GM19468 (cell line): ENCODE results near the gene FHAD1.
"Not testable (repeated sequence)": the region's sequence is repeated elsewhere in the genome, so short reads cannot be mapped to it uniquely, and the experiment has no call there.

ENCODE experiments used
- ATAC-seq: cut with Tn5 transposase; IDR thresholded peaks from one replicate; pipeline ENCODE4 v1.9.1; 2021; ENCODE audit warnings: mild to moderate bottlenecking, moderate library complexity, moderate number of reproducible peaks; ENCODE audit not compliant: unreplicated experiment; ENCODE audit errors: extremely low read depth

FHAD1 gene

GRCh38 chr1:15425958-15426357 is 178.9 kb downstream of the FHAD1 start:
- no peak for ATAC-seq

GRCh38 chr1:15426492-15427279 is 179.7 kb downstream of the FHAD1 start:
- no peak for ATAC-seq

GRCh38 chr1:15427280-15427666 is 180.2 kb downstream of the FHAD1 start:
- ATAC-seq: no peak

- ATAC-seq: not testable (repeated sequence)
These were observed 181.2 kb downstream of the FHAD1 start for GRCh38 chr1:15428252-15428651.

- ATAC-seq: no peak
These were observed 181.9 kb downstream of the FHAD1 start for GRCh38 chr1:15428815-15429435.

- ATAC-seq: no peak
These were observed 182.7 kb downstream of the FHAD1 start for GRCh38 chr1:15429701-15430149.

- ATAC-seq: no peak
These were observed 184.0 kb downstream of the FHAD1 start for GRCh38 chr1:15430787-15431570.

GRCh38 chr1:15431571-15431948 is 184.5 kb downstream of the FHAD1 start:
- no peak for ATAC-seq

GRCh38 chr1:15432324-15432723 is 185.3 kb downstream of the FHAD1 start:
- ATAC-seq: no peak

- no peak for ATAC-seq
These were observed 186.4 kb downstream of the FHAD1 start for GRCh38 chr1:15433471-15433870.

GRCh38 chr1:15434739-15435138 is 187.7 kb downstream of the FHAD1 start:
- not testable (repeated sequence) for ATAC-seq

GRCh38 chr1:15435239-15436077 is 188.4 kb downstream of the FHAD1 start:
- no peak for ATAC-seq

- no peak for ATAC-seq
These were observed 189.9 kb downstream of the FHAD1 start for GRCh38 chr1:15436881-15437442.

GRCh38 chr1:15439325-15439724 is 192.3 kb downstream of the FHAD1 start:
- ATAC-seq: no peak

- no peak for ATAC-seq
These were observed 193.3 kb downstream of the FHAD1 start for GRCh38 chr1:15440357-15440756.

- no peak for ATAC-seq
These were observed 194.2 kb downstream of the FHAD1 start for GRCh38 chr1:15441247-15441646.

- ATAC-seq: no peak
These were observed 195.1 kb downstream of the FHAD1 start for GRCh38 chr1:15442119-15442518.

GRCh38 chr1:15442759-15443158 is 195.7 kb downstream of the FHAD1 start:
- ATAC-seq: no peak

GRCh38 chr1:15443281-15443680 is 196.3 kb downstream of the FHAD1 start:
- no peak for ATAC-seq
